ENCODE data around the gene NINL. TPM values are rescaled to one million over a fixed set of nuclear protein-coding genes. Genes with fewer than 3 reads are reported as not detected.
"Not testable (repeated sequence)": the region's sequence is repeated elsewhere in the genome, so short reads cannot be mapped to it uniquely, and the experiment has no call there.

The NINL gene
- total and polyA plus RNA-seq, 2 of the 4 experiments (the other 2 are of a cell fraction) = 3.0 to 10.4 TPM

DNA sequence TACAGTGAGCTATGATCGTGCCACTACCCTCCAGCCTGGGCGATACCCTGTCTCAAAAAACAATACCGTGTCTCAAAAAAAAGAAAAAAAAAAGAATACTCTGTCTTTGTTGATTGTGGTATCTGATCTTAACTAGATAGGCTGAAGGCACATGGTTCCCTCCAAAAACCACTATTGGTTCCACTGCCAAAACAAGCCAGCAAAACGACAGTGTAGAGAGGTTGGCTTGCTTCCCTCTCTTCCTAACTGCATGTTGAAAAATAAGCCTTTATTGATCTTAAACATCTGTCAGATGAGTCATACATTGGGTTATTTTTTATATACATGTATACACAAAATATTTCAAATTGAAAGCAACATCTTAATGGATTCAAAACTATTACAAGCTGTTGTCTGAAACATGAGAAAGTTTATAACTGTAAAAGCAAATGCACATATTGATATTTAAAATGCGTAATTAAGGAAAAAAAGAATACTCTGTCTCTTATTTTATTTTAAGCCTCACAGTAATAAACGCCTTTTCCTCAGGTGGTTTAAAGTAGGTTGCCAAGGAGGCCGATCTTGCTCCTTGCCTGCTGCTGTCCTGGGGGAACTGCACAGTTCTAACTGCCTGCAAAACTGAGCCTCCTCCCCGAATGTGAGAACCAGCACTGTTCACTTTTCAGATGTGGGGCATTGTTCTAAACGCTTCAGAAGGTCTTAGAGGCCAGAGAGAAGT lies 7.0 kb upstream of the NINL start:
- H3K23ac ChIP-seq (ENCODE audit: low read depth, low read length) = peak overlapping the region; percentile 47; the same call in 1 of the 2 replicates
- peak overlapping the region in 1 of 2 experiments; percentile 22; a peak in 1 of 4 replicates for H4K8ac ChIP-seq (ENCODE audit: low read depth in 2 of 2, low read length in 2 of 2)
- H2AFZ ChIP-seq (replicated peaks; ENCODE audit: low read length, poor library complexity) = peak overlapping the region; percentile 6
- H3K4me3 ChIP-seq (ENCODE audit: insufficient read depth, low read depth, low read length) = no peak overlapping the region
- no peaks in the 10 kb centered on the region for H3K27me3 ChIP-seq (ENCODE audit: control insufficient read depth, insufficient read depth, low read length)
- no peak overlapping the region; the same call in 1 of the 2 replicates for H2AK5ac ChIP-seq (ENCODE audit: low read depth, low read length)
- peak; percentile 58 for ATAC-seq (ENCODE audit: low read depth)
- dilution Hi-C loops (cut with HindIII; ENCODE audit: low sequenced_read_pairs, unreplicated experiment) (no loop called here), in situ Hi-C loops (cut with MboI; ENCODE audit: low sequenced_read_pairs) (loop anchor here (25.0 kb wide), 1 partner anchor 605 kb away; the partner anchor contains the start of gene APMAP), intact Hi-C loops (cut with micrococcal nuclease) (loop anchor here (10.0 kb wide), 2 partner anchors 47 to 107 kb away; no protein-coding TSS in a partner anchor)
- ChIA-PET CTCF (no interaction called here), POLR2A (ENCODE audit: unreplicated experiment) (no interaction called here)
- H2BK20ac ChIP-seq (ENCODE audit: low read depth, low read length) = no peak overlapping the region
- no peak overlapping the region; the same call in 1 of the 2 replicates for H4K5ac ChIP-seq (ENCODE audit: low read depth, low read length)
- peak overlapping the region; percentile 51; the same call in 1 of the 2 replicates for H3K18ac ChIP-seq (ENCODE audit: low read depth, low read length)
- 0% methylated on average over 1 of the region's 9 CpGs; no CpG with 5 or more reads in 1 of the 2 experiments for WGBS, 2 experiments (ENCODE audit: extremely low coverage in 2 of 2, insufficient read length in 1 of 2)
- TF ChIP-seq FOS (IDR thresholded peaks at IDR 0.05; ENCODE audit: low read depth, low read length) (no peak), SMC3 (IDR thresholded peaks at IDR 0.05; ENCODE audit: low read depth, low read length) (no peak), POLR2A (IDR thresholded peaks at IDR 0.05; ENCODE audit: low read depth, low read length) (no peak), BHLHE40 (IDR thresholded peaks at IDR 0.05; ENCODE audit: low read depth, low read length) (no peak)
- H2BK120ac ChIP-seq (ENCODE audit: low read depth, low read length) = no peak overlapping the region; the same call in 1 of the 2 replicates
- peak overlapping the region; percentile 11; the same call in 1 of the 2 replicates for H3K4ac ChIP-seq (ENCODE audit: low read depth, low read length)
- peak overlapping the region; percentile 28; the same call in 1 of the 2 replicates for H3K27ac ChIP-seq (ENCODE audit: insufficient read depth, low read length)
- H3K9me3 ChIP-seq (ENCODE audit: control insufficient read depth, insufficient read depth, low read length) = no peaks in the 10 kb centered on the region
- no peaks in the 10 kb centered on the region for H3K9me1 ChIP-seq (ENCODE audit: insufficient read depth, low read length)
- no peak overlapping the region for H4K91ac ChIP-seq (ENCODE audit: insufficient read depth, low read depth, low read length)
- H3K36me3 ChIP-seq (ENCODE audit: control insufficient read depth, insufficient read depth, low read length) = no peaks in the 10 kb centered on the region
- BruUV-seq (replicated peaks) = no TSS peak
- H4K20me1 ChIP-seq (ENCODE audit: insufficient read depth, low read length) = no peaks in the 10 kb centered on the region
- H2AK9ac ChIP-seq (replicated peaks; ENCODE audit: low read depth, low read length, poor library complexity) = peak overlapping the region; percentile 1
- H3K56ac ChIP-seq (ENCODE audit: extremely low read depth, insufficient read depth, low read length) = no peak overlapping the region
- H3K4me1 ChIP-seq (ENCODE audit: control insufficient read depth, insufficient read depth, low read length) = peaks cover 6% of the 10 kb centered on the region; the same call in 1 of the 2 replicates
- H3K79me1 ChIP-seq (ENCODE audit: low read depth in 1 of 2, low read length in 2 of 2) = no peaks in the 10 kb centered on the region
- H3K14ac ChIP-seq (replicated peaks; ENCODE audit: low read depth, low read length) = peak overlapping the region; percentile 6; the same call in 1 of the 2 replicates
- peak overlapping the region; percentile 76; the same call in 1 of the 2 replicates for H3K4me2 ChIP-seq (ENCODE audit: low read depth, low read length)
- no peak overlapping the region for H3K9ac ChIP-seq (ENCODE audit: low read depth, low read length)
- no peak overlapping the region for H2BK15ac ChIP-seq (ENCODE audit: low read depth, low read length)
- no peak overlapping the region for H2BK5ac ChIP-seq (ENCODE audit: low read depth, low read length, poor library complexity, severe bottlenecking)
- peak; percentile 39 for DNase-seq

DNA sequence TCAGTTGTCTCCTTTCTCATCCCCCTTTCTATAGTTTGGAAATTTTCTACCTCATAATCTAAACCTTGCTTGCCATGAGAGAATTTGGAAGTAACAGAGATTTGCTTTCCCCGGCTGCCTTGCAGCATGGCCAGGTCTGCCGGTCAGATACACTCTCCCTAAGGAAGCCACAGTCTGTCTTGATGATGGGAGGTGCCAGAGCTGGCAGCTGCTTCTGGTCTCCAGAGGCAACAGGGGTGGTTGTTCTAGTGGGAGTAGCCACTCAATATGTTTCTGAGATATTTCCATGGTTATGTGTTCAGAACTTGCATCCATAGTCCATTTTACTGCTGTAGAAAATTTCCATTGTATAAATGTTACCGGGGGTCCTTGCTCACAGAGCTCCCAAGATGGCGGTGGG lies 5.4 kb upstream of the NINL start:
- dilution Hi-C loops (cut with HindIII; ENCODE audit: low sequenced_read_pairs, unreplicated experiment); H4K8ac ChIP-seq (ENCODE audit: low read depth in 2 of 2, low read length in 2 of 2); H2AK9ac ChIP-seq (replicated peaks; ENCODE audit: low read depth, low read length, poor library complexity); H3K9ac ChIP-seq (ENCODE audit: low read depth, low read length); H3K9me3 ChIP-seq (ENCODE audit: control insufficient read depth, insufficient read depth, low read length); H3K18ac ChIP-seq (ENCODE audit: low read depth, low read length); ATAC-seq (ENCODE audit: low read depth); POLR2A ChIA-PET (ENCODE audit: unreplicated experiment); H4K91ac ChIP-seq (ENCODE audit: insufficient read depth, low read depth, low read length); H3K9me1 ChIP-seq (ENCODE audit: insufficient read depth, low read length); H3K4me1 ChIP-seq (ENCODE audit: control insufficient read depth, insufficient read depth, low read length); H3K4ac ChIP-seq (ENCODE audit: low read depth, low read length); BruUV-seq (replicated peaks); DNase-seq; H4K5ac ChIP-seq (ENCODE audit: low read depth, low read length); CTCF ChIA-PET; H2AK5ac ChIP-seq (ENCODE audit: low read depth, low read length); H3K23ac ChIP-seq (ENCODE audit: low read depth, low read length); H2BK5ac ChIP-seq (ENCODE audit: low read depth, low read length, poor library complexity, severe bottlenecking); H3K36me3 ChIP-seq (ENCODE audit: control insufficient read depth, insufficient read depth, low read length); H3K27me3 ChIP-seq (ENCODE audit: control insufficient read depth, insufficient read depth, low read length); H2BK20ac ChIP-seq (ENCODE audit: low read depth, low read length); H2BK120ac ChIP-seq (ENCODE audit: low read depth, low read length); H3K4me2 ChIP-seq (ENCODE audit: low read depth, low read length); H3K27ac ChIP-seq (ENCODE audit: insufficient read depth, low read length); H4K20me1 ChIP-seq (ENCODE audit: insufficient read depth, low read length); H3K79me1 ChIP-seq (ENCODE audit: low read depth in 1 of 2, low read length in 2 of 2); H3K14ac ChIP-seq (replicated peaks; ENCODE audit: low read depth, low read length); H3K56ac ChIP-seq (ENCODE audit: extremely low read depth, insufficient read depth, low read length); H2BK15ac ChIP-seq (ENCODE audit: low read depth, low read length); H2AFZ ChIP-seq (replicated peaks; ENCODE audit: low read length, poor library complexity); H3K4me3 ChIP-seq (ENCODE audit: insufficient read depth, low read depth, low read length): not testable (repeated sequence)
- in situ Hi-C loops (cut with MboI; ENCODE audit: low sequenced_read_pairs) (loop anchor here (25.0 kb wide), 1 partner anchor 603 kb away; the partner anchor contains the start of gene APMAP), intact Hi-C loops (cut with micrococcal nuclease) (loop anchor here (10.0 kb wide), 2 partner anchors 46 to 106 kb away; no protein-coding TSS in a partner anchor)
- no CpG with 5 or more reads among the region's 4 CpGs for WGBS, 2 experiments (ENCODE audit: extremely low coverage in 2 of 2, insufficient read length in 1 of 2)
